CD4-positive, alpha-beta memory T cell (primary cell): ENCODE data around the gene AGAP2. TPM values are rescaled to one million over a fixed set of nuclear protein-coding genes. Genes with fewer than 3 reads are reported as not detected.

ENCODE experiments used
- CTCF ChIA-PET: fragments of 350-600 bp; sonication (Branson Sonifier 250); formaldehyde crosslinking; loops from one replicate; lab custom pipeline; 2021; ENCODE audit warnings: inconsistent platforms; ENCODE audit not compliant: partially characterized antibody; lab: Charles Lee
- POLR2A ChIA-PET: fragments of 350-600 bp; sonication (Branson Sonifier 250); formaldehyde crosslinking; loops from one replicate; lab custom pipeline; 2021; ENCODE audit not compliant: partially characterized antibody; lab: Charles Lee
- DNase-seq, 5 donors: peaks; one replicate each; pipeline versions ENCODE4 v3.0.0 to v3.0.0-alpha.2; 2020 to 2022; ENCODE audit warnings: mixed read lengths in 1 of 5
- H3K27ac ChIP-seq: one replicate; pipeline ENCODE4 v1.7.0; 2013; ENCODE audit warnings: low read depth, low read length
- H3K27me3 ChIP-seq: 2 replicates; pipeline ENCODE4 v1.7.0; 2013; ENCODE audit warnings: mild to moderate bottlenecking, low read length, moderate library complexity; ENCODE audit not compliant: insufficient read depth
- H3K36me3 ChIP-seq: 2 replicates; pipeline ENCODE4 v1.7.0; 2013; ENCODE audit warnings: mild to moderate bottlenecking, low read length, moderate library complexity; ENCODE audit not compliant: insufficient read depth
- H3K4me1 ChIP-seq: 2 replicates; pipeline ENCODE4 v1.7.0; 2013; ENCODE audit warnings: mild to moderate bottlenecking, low read length, moderate library complexity; ENCODE audit not compliant: insufficient read depth
- H3K4me3 ChIP-seq, 2 donors: one replicate each; pipeline ENCODE4 v1.7.0; 2013; ENCODE audit warnings: low read length in 2 of 2, mild to moderate bottlenecking in 1 of 2
- H3K9me3 ChIP-seq, 2 donors: one replicate each; pipeline ENCODE4 v1.7.0; 2013; ENCODE audit warnings: low read length in 2 of 2, control low read depth in 1 of 2; ENCODE audit not compliant: control insufficient read depth in 1 of 2
- H3K27ac Mint-ChIP-seq, 7 donors: one replicate each; pipeline ENCODE4 v1.8.0; 2020 to 2021; ENCODE audit warnings: mixed read lengths in 7 of 7, mild to moderate bottlenecking in 6 of 7, inconsistent platforms in 3 of 7, moderate library complexity in 3 of 7
- H3K27me3 Mint-ChIP-seq, 2 donors: one replicate each; pipeline ENCODE4 v1.8.0; 2020 to 2021; ENCODE audit warnings: mixed read lengths in 2 of 2
- H3K36me3 Mint-ChIP-seq, 2 donors: one replicate each; pipeline ENCODE4 v1.8.0; 2020 to 2021; ENCODE audit warnings: mixed read lengths in 2 of 2, inconsistent platforms in 1 of 2, mild to moderate bottlenecking in 1 of 2
- H3K4me1 Mint-ChIP-seq, 4 donors: one replicate each; pipeline ENCODE4 v1.8.0; 2020 to 2021; ENCODE audit warnings: mixed read lengths in 4 of 4, mild to moderate bottlenecking in 1 of 4
- H3K4me3 Mint-ChIP-seq, 8 donors: one replicate each; pipeline ENCODE4 v1.8.0; 2020 to 2021; ENCODE audit warnings: mixed read lengths in 8 of 8, mild to moderate bottlenecking in 7 of 8, moderate library complexity in 6 of 8, inconsistent platforms in 3 of 8
- H3K9me3 Mint-ChIP-seq, 8 donors: one replicate each; pipeline ENCODE4 v1.8.0; 2020 to 2021; ENCODE audit warnings: mixed read lengths in 8 of 8, mild to moderate bottlenecking in 5 of 8, inconsistent platforms in 3 of 8, moderate library complexity in 1 of 8
- intact Hi-C: fragments of 100-400 bp; cut with micrococcal nuclease; formaldehyde crosslinking; loops from one replicate; pipeline ENCODE4 v1.15.1; 2023
- polyA plus RNA-seq, 2 donors: library from polyadenylated mRNA; unstranded; fragments of 300-500 nt; fragmentation: Illumina TruSeq; gene quantifications; one replicate each; pipeline ENCODE4 v1.2.3, GENCODE V29; 2021
- total RNA-seq, 2 experiments: library from RNA; stranded (reverse); gene quantifications; one replicate each; pipeline ENCODE4 v1.2.3, GENCODE V29; 2021

The AGAP2 gene
- total and polyA plus RNA-seq, 4 experiments from 2014 or later, result 3.2 to 66.7 (median 35.9) TPM

DNA sequence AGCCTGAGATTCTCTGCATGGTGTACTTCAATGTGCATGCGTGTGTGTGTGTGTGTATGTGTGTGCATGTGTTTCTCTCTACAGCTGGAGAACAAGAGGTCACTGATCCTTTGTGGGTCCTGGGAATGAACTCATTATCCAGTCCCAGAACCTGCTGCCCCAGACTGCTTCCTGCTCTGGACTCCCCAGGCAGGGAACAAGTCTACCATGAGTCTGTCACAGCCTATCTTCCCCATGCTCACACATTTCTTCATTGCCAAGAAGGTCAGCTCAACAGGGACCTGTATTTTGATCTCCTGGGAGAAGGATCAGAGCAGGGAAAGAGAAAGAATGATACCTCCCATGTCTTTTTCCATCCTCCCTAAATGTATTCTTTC lies 2.9 kb upstream of the AGAP2 start:
- Histone ChIP-seq H3K9me3 (no peaks in the 10 kb centered on the region), H3K36me3 (peaks cover 7% of the 10 kb centered on the region), H3K27ac (peak overlapping the region; percentile 92), H3K4me3 (peak overlapping the region; percentile 7 to 96), H3K4me1 (peaks cover 71% of the 10 kb centered on the region), H3K27me3 (no peaks in the 10 kb centered on the region)
- DNase-seq, result no peak
- intact Hi-C loops, result loop anchor here (1.0 to 5.0 kb wide), 5 partner anchors 13 to 279 kb away; partner anchors contain the start of genes ARHGAP9, DDIT3 and MARCHF9
- Mint-ChIP-seq H3K4me3 (peak overlapping the region; percentile 87 to 98 (median 94)), H3K36me3 (peaks cover 10 to 37% of the 10 kb centered on the region in 2 donors), H3K9me3 (peaks cover 0 to 2% (median 0%) of the 10 kb centered on the region in 8 donors), H3K4me1 (peaks cover 36 to 72% (median 55%) of the 10 kb centered on the region in 4 donors), H3K27ac (peak overlapping the region; percentile 88 to 99 (median 97)), H3K27me3 (no peaks in the 10 kb centered on the region)
- ChIA-PET CTCF (interaction anchor here (0.7 to 6.3 kb wide), 21 partner anchors 9 to 283 kb away, joined by 3 to 51 read pairs (median 5); partner anchors contain the start of genes B4GALNT1, CDK4, MARCHF9 and OS9), POLR2A (interaction anchor here (0.9 to 3.4 kb wide), 27 partner anchors 9 to 1095 kb away, joined by 3 to 34 read pairs (median 5); partner anchors contain the start of genes ARHGAP9, B4GALNT1, CDK4 and CYP27B1)

DNA sequence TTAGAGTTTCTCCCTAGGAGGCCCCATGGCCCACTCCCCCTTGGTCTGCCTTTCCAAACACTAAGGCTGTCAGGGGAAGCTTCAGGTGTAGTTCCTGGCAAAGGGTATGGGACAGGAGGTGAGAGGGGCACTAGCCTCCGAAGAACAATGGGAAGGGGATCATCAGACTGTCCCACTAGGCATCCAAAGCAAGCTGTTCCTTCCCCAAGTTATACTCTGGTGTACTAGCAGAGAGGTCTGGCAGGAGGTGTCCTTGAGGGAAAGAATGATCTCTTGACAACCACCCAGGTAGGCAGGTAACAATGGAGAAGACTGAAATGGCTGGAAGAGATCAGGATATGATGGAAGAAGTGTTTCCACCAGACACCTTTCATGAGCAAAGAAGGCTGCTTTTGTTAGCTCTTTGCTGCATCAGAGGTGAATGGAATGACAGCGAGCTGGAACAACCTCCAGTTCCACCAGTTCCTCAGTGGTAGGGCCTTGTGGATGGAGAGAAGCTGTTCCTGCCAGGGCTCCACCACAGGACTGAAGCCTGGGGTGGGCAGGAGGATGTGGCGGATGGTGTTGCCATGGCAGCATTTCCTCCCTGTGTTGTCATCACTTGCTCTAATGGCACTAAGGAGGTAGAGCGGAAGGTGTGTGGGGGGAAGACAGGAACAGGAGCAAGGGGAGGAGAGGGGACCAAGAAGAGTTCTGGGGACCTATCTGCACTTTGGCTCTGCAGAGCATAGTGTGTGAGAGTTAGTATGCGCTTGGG lies 2.3 kb upstream of the AGAP2 start:
- Histone ChIP-seq H3K27me3 (no peaks in the 10 kb centered on the region), H3K4me3 (peak overlapping the region; percentile 7 to 96), H3K27ac (peak overlapping the region; percentile 92), H3K36me3 (peaks cover 10% of the 10 kb centered on the region), H3K4me1 (peaks cover 67% of the 10 kb centered on the region), H3K9me3 (no peaks in the 10 kb centered on the region)
- POLR2A ChIA-PET, result interaction anchor here (0.6 to 3.4 kb wide), 28 partner anchors 9 to 1094 kb away, joined by 3 to 34 read pairs (median 5); partner anchors contain the start of genes ARHGAP9, B4GALNT1, CDK4 and CYP27B1
- DNase-seq, result peak; percentile 87 to 94 (median 89)
- Mint-ChIP-seq H3K4me1 (peaks cover 31 to 69% (median 51%) of the 10 kb centered on the region in 4 donors), H3K36me3 (peaks cover 12 to 35% of the 10 kb centered on the region in 2 donors), H3K9me3 (peaks cover 0 to 3% (median 0%) of the 10 kb centered on the region in 8 donors), H3K27ac (peak overlapping the region; percentile 88 to 99 (median 97)), H3K4me3 (peak overlapping the region; percentile 87 to 98 (median 94)), H3K27me3 (no peaks in the 10 kb centered on the region)
- intact Hi-C loops, result loop anchor here (1.0 to 5.0 kb wide), 5 partner anchors 14 to 279 kb away; partner anchors contain the start of genes ARHGAP9, DDIT3 and MARCHF9
- CTCF ChIA-PET, result interaction anchor here (0.7 to 6.3 kb wide), 21 partner anchors 8 to 282 kb away, joined by 3 to 51 read pairs (median 5); partner anchors contain the start of genes B4GALNT1, CDK4, MARCHF9 and OS9

DNA sequence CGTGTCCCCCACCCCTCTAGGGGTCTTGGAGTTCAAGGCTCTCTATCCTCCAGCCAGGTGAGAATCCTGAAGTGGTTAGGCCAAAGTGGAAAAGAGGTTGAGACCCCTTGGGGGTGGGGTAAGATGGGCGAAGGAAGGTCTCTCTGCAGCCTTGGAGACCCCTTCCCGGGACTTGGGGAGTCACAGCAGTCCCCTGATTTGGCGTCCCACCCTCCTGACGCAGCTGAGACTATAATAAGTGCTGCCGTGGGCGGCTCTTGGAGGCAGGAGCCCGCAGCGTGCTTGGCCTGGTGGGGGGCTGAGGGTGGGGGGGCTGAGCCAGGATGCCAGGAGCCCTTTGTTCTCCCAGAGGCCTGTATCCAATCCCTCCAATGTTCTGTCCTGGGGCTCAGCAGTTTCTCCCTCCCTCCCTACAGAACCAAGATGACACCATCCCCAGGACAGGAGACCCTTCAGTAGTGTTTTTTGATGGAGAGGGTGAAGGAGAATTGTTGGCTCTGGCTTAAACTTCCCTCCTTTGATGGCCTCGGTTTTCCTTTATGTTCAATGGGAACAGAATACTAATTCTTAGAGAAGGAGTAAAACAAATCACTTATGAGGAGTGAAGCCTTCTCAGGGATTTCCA lies 1.5 kb upstream of the AGAP2 start:
- Histone ChIP-seq H3K9me3 (no peaks in the 10 kb centered on the region), H3K27ac (peak overlapping the region; percentile 92), H3K4me3 (peak overlapping the region; percentile 7 to 96), H3K36me3 (peaks cover 15% of the 10 kb centered on the region), H3K27me3 (no peaks in the 10 kb centered on the region), H3K4me1 (peaks cover 60% of the 10 kb centered on the region)
- H3K9me3 Mint-ChIP-seq, result peaks cover 0 to 3% (median 0%) of the 10 kb centered on the region in 8 donors
- H3K36me3 Mint-ChIP-seq, result peaks cover 14 to 40% of the 10 kb centered on the region in 2 donors
- H3K4me3 Mint-ChIP-seq, result peak overlapping the region; percentile 17 to 98 (median 82)
- POLR2A ChIA-PET, result interaction anchor here (1.8 to 3.4 kb wide), 7 partner anchors 11 to 46 kb away, joined by 5 to 32 read pairs (median 16); partner anchors contain the start of genes CDK4 and OS9
- peaks cover 29 to 64% (median 48%) of the 10 kb centered on the region in 4 donors for H3K4me1 Mint-ChIP-seq
- H3K27me3 Mint-ChIP-seq, result no peaks in the 10 kb centered on the region
- peak overlapping the region; percentile 88 to 99 (median 93) for H3K27ac Mint-ChIP-seq
- CTCF ChIA-PET, result interaction anchor here (1.0 to 6.3 kb wide), 6 partner anchors 14 to 281 kb away, joined by 3 to 51 read pairs (median 8); partner anchors contain the start of gene MARCHF9
- DNase-seq, result no peak
- intact Hi-C loops, result loop anchor here (2.0 to 5.0 kb wide), 4 partner anchors 15 to 278 kb away; partner anchors contain the start of genes ARHGAP9, DDIT3 and MARCHF9

DNA sequence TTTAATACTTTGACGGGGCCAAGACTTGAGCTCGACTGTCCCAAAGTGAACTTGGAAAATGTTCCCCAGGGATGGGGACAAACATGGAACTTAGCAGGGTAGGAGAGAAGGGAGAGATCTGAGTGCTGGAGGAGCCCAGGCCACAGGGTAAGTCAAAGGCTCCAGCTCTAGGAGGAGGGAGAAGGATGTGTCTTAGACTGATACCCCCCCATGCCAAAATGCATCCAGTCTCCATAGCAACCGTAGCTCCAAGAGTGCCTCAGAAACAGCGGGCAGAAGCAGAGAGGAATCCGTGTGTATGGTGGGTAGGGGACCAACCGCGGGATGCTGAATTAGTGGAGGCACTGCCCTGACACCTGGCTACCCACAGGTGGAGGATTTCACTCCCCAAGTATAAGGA lies 845 bp upstream of the AGAP2 start:
- intact Hi-C loops, result no loop called here
- Histone ChIP-seq H3K4me1 (peaks cover 58% of the 10 kb centered on the region), H3K27me3 (no peaks in the 10 kb centered on the region), H3K27ac (peak overlapping the region; percentile 92), H3K4me3 (no peak overlapping the region), H3K9me3 (no peaks in the 10 kb centered on the region), H3K36me3 (peaks cover 21% of the 10 kb centered on the region)
- Mint-ChIP-seq H3K27ac (peak overlapping the region; percentile 85 to 98 (median 91)), H3K4me1 (peaks cover 32 to 64% (median 48%) of the 10 kb centered on the region in 4 donors), H3K9me3 (peaks cover 0 to 2% (median 0%) of the 10 kb centered on the region in 8 donors), H3K4me3 (peak overlapping the region; percentile 61 to 78 (median 72)), H3K27me3 (no peaks in the 10 kb centered on the region), H3K36me3 (peaks cover 20 to 42% of the 10 kb centered on the region in 2 donors)
- ChIA-PET POLR2A (interaction anchor here (0.7 to 2.5 kb wide), 2 partner anchors 13 to 15 kb away, joined by 3 to 11 read pairs; no protein-coding TSS in a partner anchor), CTCF (interaction anchor here (1.0 to 1.1 kb wide), 2 partner anchors 15 to 17 kb away, joined by 3 to 5 read pairs; no protein-coding TSS in a partner anchor)
- no peak for DNase-seq

DNA sequence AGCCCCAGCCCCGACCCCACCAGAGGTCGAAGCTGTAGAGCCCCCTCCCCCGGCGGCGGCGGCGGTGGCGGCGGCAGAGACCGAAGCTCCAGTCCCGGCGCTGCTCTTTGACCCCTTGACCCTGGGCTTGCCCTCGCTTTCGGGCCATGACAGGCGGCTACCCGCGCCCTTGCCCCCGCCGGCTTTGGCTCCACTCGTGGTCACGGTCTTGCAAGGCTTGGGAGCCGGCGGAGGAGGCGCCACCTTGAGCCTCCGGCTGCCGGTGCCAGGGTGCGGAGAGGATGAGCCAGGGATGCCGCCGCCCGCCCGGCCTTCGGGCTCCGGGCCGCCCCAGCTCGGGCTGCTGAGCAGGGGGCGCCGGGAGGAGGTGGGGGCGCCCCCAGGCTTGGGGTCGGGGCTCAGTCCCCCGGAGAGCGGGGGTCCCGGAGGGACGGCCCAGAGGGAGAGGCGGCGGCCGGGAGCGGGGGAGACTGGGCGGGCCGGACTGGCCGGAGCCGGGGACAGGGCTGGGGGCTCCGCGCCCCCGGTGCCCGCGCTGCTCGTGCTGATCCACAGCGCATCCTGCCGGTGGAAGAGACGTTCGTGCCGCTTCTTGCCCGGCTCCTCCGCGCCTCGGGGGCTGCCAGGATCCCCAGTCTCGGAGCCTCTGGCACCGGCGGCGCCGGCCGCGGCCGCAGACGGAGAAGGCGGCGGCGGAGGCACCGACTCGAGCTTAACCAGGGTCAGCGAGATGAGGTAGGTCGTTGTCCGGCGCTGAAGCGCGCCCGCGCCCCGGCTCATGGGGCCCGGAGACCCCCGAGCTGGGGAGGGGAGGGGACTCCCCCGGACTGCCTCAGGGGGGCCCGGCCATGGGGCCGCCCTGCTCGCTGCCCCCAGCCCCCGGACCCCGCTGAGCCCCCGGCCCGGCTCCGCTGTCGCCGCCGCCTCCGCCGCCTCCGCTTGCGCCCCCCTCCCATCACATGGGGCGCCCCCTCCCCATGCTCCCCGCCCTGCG lies 778 bp downstream of the AGAP2 start:
- Histone ChIP-seq H3K27me3 (no peaks in the 10 kb centered on the region), H3K36me3 (peaks cover 37% of the 10 kb centered on the region), H3K27ac (no peak overlapping the region), H3K9me3 (no peaks in the 10 kb centered on the region), H3K4me3 (no peak overlapping the region), H3K4me1 (peaks cover 44% of the 10 kb centered on the region)
- ChIA-PET POLR2A (no interaction called here), CTCF (no interaction called here)
- intact Hi-C loops, result no loop called here
- Mint-ChIP-seq H3K9me3 (peaks cover 0 to 1% (median 0%) of the 10 kb centered on the region in 8 donors), H3K27me3 (no peaks in the 10 kb centered on the region), H3K4me3 (no peak overlapping the region), H3K4me1 (peaks cover 29 to 57% (median 43%) of the 10 kb centered on the region in 4 donors), H3K27ac (no peak overlapping the region), H3K36me3 (peaks cover 23 to 52% of the 10 kb centered on the region in 2 donors)
- no peak for DNase-seq
